Caco-2 (cell line): ENCODE measurements around the gene FIP1L1. TPM values are rescaled to one million over a fixed set of nuclear protein-coding genes. Genes with fewer than 3 reads are reported as not detected.

Source experiments
- BruUV-seq: library from RNA; stranded (reverse); fragments of 400-500 nt; replicated peaks from 2 replicates; lab custom pipeline; 2021; lab: Mats Ljungman, UMichigan
- CTCF ChIA-PET: fragments of 300-600 bp; sonication (Branson Sonifier 250); formaldehyde crosslinking; loops from one replicate; lab custom pipeline; 2022; ENCODE audit warnings: antibody characterized with exemption; lab: Charles Lee
- POLR2A ChIA-PET: fragments of 300-600 bp; sonication (Branson Sonifier 250); formaldehyde crosslinking; loops from one replicate; lab custom pipeline; 2022; ENCODE audit warnings: antibody characterized with exemption; lab: Charles Lee
- DNase-seq, 2 experiments: peaks; one replicate each; pipeline versions ENCODE4 v3.0.0 to v3.0.0-alpha.2; 2020 to 2022
- H3K27me3 ChIP-seq: replicated peaks from 2 replicates; pipeline ENCODE4 v1.6.0; 2011; ENCODE audit warnings: low read length; ENCODE audit not compliant: control insufficient read depth, insufficient read depth
- H3K36me3 ChIP-seq: 2 replicates; pipeline ENCODE4 v1.5.1; 2011; ENCODE audit warnings: low read length; ENCODE audit not compliant: control insufficient read depth, insufficient read depth
- H3K4me1 ChIP-seq: fragments of 250-450 bp; sonication (Bioruptor Pico); 2 replicates; pipeline ENCODE4 v1.5.1; 2020; ENCODE audit warnings: mild to moderate bottlenecking
- H3K4me3 ChIP-seq: 2 replicates; pipeline ENCODE4 v1.5.1; 2011; ENCODE audit warnings: low read depth, mild to moderate bottlenecking, control low read depth, low read length
- H3K9me3 ChIP-seq: fragments of 250-450 bp; sonication (Bioruptor Pico); 2 replicates; pipeline ENCODE4 v1.5.1; 2020; ENCODE audit warnings: mild to moderate bottlenecking, moderate library complexity
- H3K27ac Mint-ChIP-seq: one replicate; pipeline ENCODE4 v1.8.0; 2022; ENCODE audit warnings: mixed read lengths; ENCODE audit not compliant: unreplicated experiment
- H3K27me3 Mint-ChIP-seq: one replicate; pipeline ENCODE4 v1.8.0; 2022; ENCODE audit warnings: mixed read lengths; ENCODE audit not compliant: insufficient read depth, unreplicated experiment
- H3K36me3 Mint-ChIP-seq: one replicate; pipeline ENCODE4 v1.8.0; 2022; ENCODE audit warnings: mild to moderate bottlenecking, mixed read lengths; ENCODE audit not compliant: insufficient read depth, unreplicated experiment
- H3K4me1 Mint-ChIP-seq: one replicate; pipeline ENCODE4 v1.8.0; 2022; ENCODE audit warnings: low read depth, mixed read lengths; ENCODE audit not compliant: unreplicated experiment
- H3K4me3 Mint-ChIP-seq: one replicate; pipeline ENCODE4 v1.8.0; 2022; ENCODE audit warnings: mild to moderate bottlenecking, moderate library complexity, mixed read lengths; ENCODE audit not compliant: unreplicated experiment
- H3K9me3 Mint-ChIP-seq: one replicate; pipeline ENCODE4 v1.8.0; 2022; ENCODE audit warnings: mixed read lengths; ENCODE audit not compliant: unreplicated experiment
- intact Hi-C: fragments of 100-400 bp; cut with micrococcal nuclease; formaldehyde crosslinking; loops from one replicate; pipeline ENCODE4 v1.10.0; 2022; ENCODE audit not compliant: unreplicated experiment
- total RNA-seq: library from RNA; stranded (reverse); gene quantifications from 2 replicates; pipeline ENCODE4 v1.2.3, GENCODE V29; 2022
- TF ChIP-seq, protein P1 (sequence below), 2 experiments: fragments of 200-600 bp in 1 of 2; IDR thresholded peaks; 1 replicate in 1 of 2; 2 replicates in 1 of 2; pipeline versions ENCODE4 v1.5.1 to v1.8.0; 2011 to 2022; ENCODE audit warnings: antibody characterized with exemption in 1 of 2, control low read depth in 1 of 2, inconsistent platforms in 1 of 2, low read depth in 1 of 2, low read length in 1 of 2, mild to moderate bottlenecking in 1 of 2, moderate library complexity in 1 of 2; ENCODE audit not compliant: insufficient read depth in 1 of 2, severe bottlenecking in 1 of 2, unreplicated experiment in 1 of 2

Gene FIP1L1
- total RNA-seq, 1 experiment from 2014 or later = 62.5 TPM

DNA sequence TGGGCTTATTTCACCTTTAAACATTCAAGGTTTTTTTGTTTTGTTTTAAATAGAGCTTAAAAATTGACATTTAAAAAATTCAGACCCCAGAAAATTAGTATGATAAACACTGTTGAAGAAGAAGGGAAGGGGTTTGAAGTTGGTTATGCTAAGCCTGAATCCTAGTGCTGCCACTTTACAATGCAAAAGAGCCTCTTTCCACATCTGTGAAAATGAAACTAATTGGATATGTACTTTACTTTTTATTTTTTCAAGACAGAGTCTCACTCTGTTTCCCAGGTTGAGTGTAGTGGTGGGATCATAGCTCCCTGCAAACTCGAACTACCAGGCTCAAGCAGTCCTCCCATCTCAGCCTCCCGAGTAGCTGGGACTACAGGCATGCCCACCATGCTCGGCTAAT is 41.8 kb downstream of the FIP1L1 start:
- Histone ChIP-seq H3K36me3 (no peaks in the 10 kb centered on the region), H3K4me3 (no peak overlapping the region), H3K27me3 (no peaks in the 10 kb centered on the region), H3K4me1 (no peaks in the 10 kb centered on the region), H3K9me3 (no peaks in the 10 kb centered on the region)
- TF ChIP-seq, protein P1, sequence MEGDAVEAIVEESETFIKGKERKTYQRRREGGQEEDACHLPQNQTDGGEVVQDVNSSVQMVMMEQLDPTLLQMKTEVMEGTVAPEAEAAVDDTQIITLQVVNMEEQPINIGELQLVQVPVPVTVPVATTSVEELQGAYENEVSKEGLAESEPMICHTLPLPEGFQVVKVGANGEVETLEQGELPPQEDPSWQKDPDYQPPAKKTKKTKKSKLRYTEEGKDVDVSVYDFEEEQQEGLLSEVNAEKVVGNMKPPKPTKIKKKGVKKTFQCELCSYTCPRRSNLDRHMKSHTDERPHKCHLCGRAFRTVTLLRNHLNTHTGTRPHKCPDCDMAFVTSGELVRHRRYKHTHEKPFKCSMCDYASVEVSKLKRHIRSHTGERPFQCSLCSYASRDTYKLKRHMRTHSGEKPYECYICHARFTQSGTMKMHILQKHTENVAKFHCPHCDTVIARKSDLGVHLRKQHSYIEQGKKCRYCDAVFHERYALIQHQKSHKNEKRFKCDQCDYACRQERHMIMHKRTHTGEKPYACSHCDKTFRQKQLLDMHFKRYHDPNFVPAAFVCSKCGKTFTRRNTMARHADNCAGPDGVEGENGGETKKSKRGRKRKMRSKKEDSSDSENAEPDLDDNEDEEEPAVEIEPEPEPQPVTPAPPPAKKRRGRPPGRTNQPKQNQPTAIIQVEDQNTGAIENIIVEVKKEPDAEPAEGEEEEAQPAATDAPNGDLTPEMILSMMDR (IDR thresholded peaks at IDR 0.05; ENCODE audit: insufficient read depth in 1 of 2, low read depth in 1 of 2, low read length in 1 of 2, severe bottlenecking in 1 of 2, unreplicated experiment in 1 of 2) = no peak
- H3K9me3 Mint-ChIP-seq = no peaks in the 10 kb centered on the region
- H3K36me3 Mint-ChIP-seq = peaks cover 23% of the 10 kb centered on the region
- H3K27me3 Mint-ChIP-seq = no peaks in the 10 kb centered on the region
- intact Hi-C loops = no loop called here
- no peak overlapping the region for H3K4me3 Mint-ChIP-seq
- BruUV-seq = no TSS peak
- DNase-seq = no peak
- POLR2A ChIA-PET = no interaction called here
- no peaks in the 10 kb centered on the region for H3K4me1 Mint-ChIP-seq
- CTCF ChIA-PET = no interaction called here
- no peak overlapping the region for H3K27ac Mint-ChIP-seq

DNA sequence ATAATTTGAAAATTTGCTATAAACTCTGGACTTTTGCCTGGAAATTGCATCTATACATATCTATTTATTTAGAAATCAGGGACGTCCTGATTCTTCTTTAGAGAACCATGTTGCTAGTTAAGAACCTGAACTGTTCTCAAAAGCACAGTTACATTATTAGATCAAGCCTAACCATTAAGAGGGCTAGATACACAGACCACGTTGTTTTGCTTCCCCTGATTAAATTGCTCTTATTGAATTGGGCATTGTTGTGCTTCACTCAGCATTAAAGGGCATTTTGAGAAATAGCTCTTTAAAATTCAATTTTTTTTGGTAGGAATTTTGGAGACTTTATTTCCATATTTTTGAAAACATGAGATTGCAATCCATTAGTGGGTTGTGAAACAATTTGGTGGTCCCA is 44.4 kb downstream of the FIP1L1 start:
- TF ChIP-seq, protein P1 (IDR thresholded peaks at IDR 0.05; ENCODE audit: insufficient read depth in 1 of 2, low read depth in 1 of 2, low read length in 1 of 2, severe bottlenecking in 1 of 2, unreplicated experiment in 1 of 2) = no peak
- H3K27me3 Mint-ChIP-seq = no peaks in the 10 kb centered on the region
- intact Hi-C loops = no loop called here
- no peaks in the 10 kb centered on the region for H3K9me3 ChIP-seq
- H3K4me3 Mint-ChIP-seq = no peak overlapping the region
- no peaks in the 10 kb centered on the region for H3K4me1 ChIP-seq
- no peaks in the 10 kb centered on the region for H3K9me3 Mint-ChIP-seq
- CTCF ChIA-PET = no interaction called here
- POLR2A ChIA-PET = no interaction called here
- H3K27ac Mint-ChIP-seq = no peak overlapping the region
- no peak for DNase-seq
- H3K36me3 ChIP-seq = no peaks in the 10 kb centered on the region
- no TSS peak for BruUV-seq
- no peak overlapping the region for H3K4me3 ChIP-seq
- peaks cover 19% of the 10 kb centered on the region for H3K36me3 Mint-ChIP-seq
- no peaks in the 10 kb centered on the region for H3K4me1 Mint-ChIP-seq
- H3K27me3 ChIP-seq = no peaks in the 10 kb centered on the region

DNA sequence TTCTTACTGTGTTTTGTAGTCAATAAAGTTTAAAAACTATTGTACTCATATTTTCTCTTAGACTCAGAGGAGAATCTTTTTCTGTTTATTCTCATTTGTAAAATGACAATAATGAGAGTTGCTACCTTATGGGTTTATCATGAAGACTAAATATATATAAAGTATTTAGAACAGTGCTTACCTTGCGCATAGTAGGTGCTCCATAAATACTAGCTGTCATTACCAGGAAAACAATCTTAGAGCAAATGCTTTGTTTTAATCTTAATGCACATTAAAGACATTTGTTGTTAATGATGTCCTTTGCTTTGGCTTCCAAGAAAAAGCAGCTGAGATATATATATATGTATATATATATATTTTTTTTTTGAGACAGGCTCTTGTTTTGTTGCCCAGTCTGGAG is 44.9 kb downstream of the FIP1L1 start:
- Mint-ChIP-seq H3K36me3 (peaks cover 14% of the 10 kb centered on the region), H3K27me3 (no peaks in the 10 kb centered on the region), H3K27ac (no peak overlapping the region), H3K4me1 (no peaks in the 10 kb centered on the region), H3K9me3 (no peaks in the 10 kb centered on the region), H3K4me3 (no peak overlapping the region)
- BruUV-seq = no TSS peak
- Histone ChIP-seq H3K9me3 (no peaks in the 10 kb centered on the region), H3K4me1 (no peaks in the 10 kb centered on the region), H3K4me3 (no peak overlapping the region), H3K36me3 (no peaks in the 10 kb centered on the region), H3K27me3 (no peaks in the 10 kb centered on the region)
- POLR2A ChIA-PET = no interaction called here
- no peak for DNase-seq
- intact Hi-C loops = no loop called here
- TF ChIP-seq, protein P1 (IDR thresholded peaks at IDR 0.05; ENCODE audit: insufficient read depth in 1 of 2, low read depth in 1 of 2, low read length in 1 of 2, severe bottlenecking in 1 of 2, unreplicated experiment in 1 of 2) = no peak
- CTCF ChIA-PET = no interaction called here
